ENCODE results near the gene SOX6. TPM values are rescaled to one million over a fixed set of nuclear protein-coding genes. Genes with fewer than 3 reads are reported as not detected.

Gene SOX6
- polyA plus RNA-seq, 1 of the 3 experiments (the other 2 are of a cell fraction) = 0.03 TPM

- Histone ChIP-seq H3K79me2 (ENCODE audit: insufficient read depth) (no peaks in the 10 kb centered on the region), H3K27ac (ENCODE audit: low read depth in 2 of 2, low read length in 1 of 2) (no peak overlapping the region), H2AFZ (ENCODE audit: low read depth) (no peak overlapping the region), H3K9me3 (no peaks in the 10 kb centered on the region), H3K27me3 (ENCODE audit: insufficient read depth) (no peaks in the 10 kb centered on the region), H3K4me1 (ENCODE audit: control insufficient read depth in 1 of 2, insufficient read depth in 2 of 2, low read depth in 1 of 2, low read length in 1 of 2) (no peaks in the 10 kb centered on the region), H3K4me3 (ENCODE audit: low read depth in 2 of 2, low read length in 1 of 2) (no peak overlapping the region), H4K20me1 (ENCODE audit: insufficient read depth) (no peaks in the 10 kb centered on the region), H3K9me2 (no peaks in the 10 kb centered on the region), H3K36me3 (replicated peaks in 1 of 2; ENCODE audit: control insufficient read depth in 1 of 2, insufficient read depth in 2 of 2, low read length in 1 of 2) (no peaks in the 10 kb centered on the region), H3F3A (replicated peaks; ENCODE audit: insufficient read depth) (no peaks in the 10 kb centered on the region), H3K9ac (no peak overlapping the region), H3K4me2 (no peak overlapping the region)
- WGBS (ENCODE audit: low lambda C conversion rate) = 66% methylated on average over 7 of the region's 7 CpGs
- DNase-seq = no peak
- ChIA-PET POLR2A (no interaction called here), CTCF (interaction anchor here (0.7 to 1.6 kb wide), 2 partner anchors 11 to 656 kb away, joined by 3 to 6 read pairs; no protein-coding TSS in a partner anchor)
- TF ChIP-seq SIN3A (IDR thresholded peaks at IDR 0.05; ENCODE audit: borderline replicate concordance, low read depth, low read length) (no peak), JUND (IDR thresholded peaks at IDR 0.05) (no peak)
Measured at GRCh38 chr11:15976433-15977045, 379.8 kb downstream of the SOX6 start.

GRCh38 chr11:15975742-15976141 lies 380.6 kb downstream of the SOX6 start:
- ChIA-PET POLR2A (no interaction called here), CTCF (interaction anchor here (0.7 to 1.6 kb wide), 3 partner anchors 12 to 657 kb away, joined by 3 to 6 read pairs (median 4); no protein-coding TSS in a partner anchor)
- Histone ChIP-seq H3K4me3 (ENCODE audit: low read depth in 2 of 2, low read length in 1 of 2) (no peak overlapping the region), H3K27me3 (ENCODE audit: insufficient read depth) (no peaks in the 10 kb centered on the region), H3K27ac (ENCODE audit: low read depth in 2 of 2, low read length in 1 of 2) (no peak overlapping the region), H3K9me3 (no peaks in the 10 kb centered on the region), H3K4me1 (ENCODE audit: control insufficient read depth in 1 of 2, insufficient read depth in 2 of 2, low read depth in 1 of 2, low read length in 1 of 2) (no peaks in the 10 kb centered on the region), H3K9me2 (no peaks in the 10 kb centered on the region), H3F3A (replicated peaks; ENCODE audit: insufficient read depth) (no peaks in the 10 kb centered on the region), H3K79me2 (ENCODE audit: insufficient read depth) (no peaks in the 10 kb centered on the region), H3K4me2 (no peak overlapping the region), H3K36me3 (replicated peaks in 1 of 2; ENCODE audit: control insufficient read depth in 1 of 2, insufficient read depth in 2 of 2, low read length in 1 of 2) (no peaks in the 10 kb centered on the region), H3K9ac (no peak overlapping the region), H4K20me1 (ENCODE audit: insufficient read depth) (no peaks in the 10 kb centered on the region), H2AFZ (ENCODE audit: low read depth) (no peak overlapping the region)
- no peak for TF ChIP-seq EZH2phosphoT487 (IDR thresholded peaks at IDR 0.05; ENCODE audit: borderline replicate concordance, low read depth)
- TF ChIP-seq RAD21 (IDR thresholded peaks at IDR 0.05; ENCODE audit: low read length) = no peak
- TF ChIP-seq FOXJ3 (CRISPR knock-in tag; IDR thresholded peaks at IDR 0.05) = no peak
- no peak for TF ChIP-seq USF2 (IDR thresholded peaks at IDR 0.05; ENCODE audit: borderline replicate concordance, low read depth, low read length)
- no peak for TF ChIP-seq JUND (IDR thresholded peaks at IDR 0.05)
- no peak for TF ChIP-seq GATA2 (CRISPR knock-in tag; IDR thresholded peaks at IDR 0.05)
- TF ChIP-seq MXI1 (IDR thresholded peaks at IDR 0.05; ENCODE audit: low read depth, low read length) = no peak
- TF ChIP-seq ELF1 (IDR thresholded peaks at IDR 0.05) = no peak
- no peak for TF ChIP-seq IRF3 (IDR thresholded peaks at IDR 0.05; ENCODE audit: low read depth, low read length)
- TF ChIP-seq TCF12 (IDR thresholded peaks at IDR 0.05) = no peak
- no peak for TF ChIP-seq TEAD4 (IDR thresholded peaks at IDR 0.05; ENCODE audit: borderline replicate concordance, insufficient read depth)
- no peak for DNase-seq
- 78% methylated on average over 2 of the region's 2 CpGs for WGBS (ENCODE audit: low lambda C conversion rate)

All from SK-N-SH (cell line).